Thyroid gland (tissue), 4 donors: Measurements from ENCODE around the gene UNC13D.

Experiments
- POLR2A ChIP-seq, 2 donors: fragments of 450-650 bp; IDR thresholded peaks; one replicate each; pipeline ENCODE4 v1.6.1; 2017; ENCODE audit warnings: antibody characterized with exemption in 2 of 2, mild to moderate bottlenecking in 2 of 2, moderate library complexity in 1 of 2
- TF ChIP-seq, protein P1 (sequence below), 6 experiments: fragments of 200-600 bp in 3 of 6; fragments of 450-650 bp in 3 of 6; sonication (generic) in 3 of 6; IDR thresholded peaks; one replicate each; pipeline ENCODE4 v1.5.1; 2016 to 2019; ENCODE audit warnings: antibody characterized with exemption in 6 of 6, mild to moderate bottlenecking in 2 of 6, inconsistent platforms in 1 of 6, moderate library complexity in 1 of 6

DNA sequence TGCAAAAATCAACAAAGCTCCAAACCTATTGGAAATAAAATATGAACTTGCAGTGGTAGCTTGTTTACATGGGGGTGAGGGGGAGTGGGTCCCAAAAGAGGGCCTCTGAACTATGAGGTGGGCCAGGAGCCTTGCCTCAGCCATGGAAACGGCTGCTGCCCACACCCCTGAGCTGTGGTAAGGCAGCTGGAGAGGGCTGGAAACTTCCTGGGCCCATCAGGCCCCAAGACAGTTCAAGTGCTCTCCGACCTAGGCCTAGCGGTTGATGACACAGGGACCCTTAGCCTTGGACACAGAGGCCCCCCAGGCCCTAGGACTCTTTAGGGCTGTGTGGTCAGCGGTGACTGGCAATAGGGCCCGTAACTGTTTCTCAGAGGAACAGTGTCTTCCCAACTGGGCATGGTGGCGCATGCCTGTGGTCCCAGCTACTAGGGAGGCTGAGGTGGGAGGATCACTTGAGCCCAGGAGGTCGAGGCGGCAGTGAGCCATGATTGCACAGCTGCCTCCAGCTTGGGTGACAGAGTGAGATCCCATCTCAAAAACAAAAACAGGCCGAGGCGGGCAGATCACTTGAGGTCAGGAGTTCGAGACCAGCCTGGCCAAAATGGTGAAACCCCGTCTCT lies 18.3 kb downstream of the UNC13D start:
- TF ChIP-seq, protein P1, sequence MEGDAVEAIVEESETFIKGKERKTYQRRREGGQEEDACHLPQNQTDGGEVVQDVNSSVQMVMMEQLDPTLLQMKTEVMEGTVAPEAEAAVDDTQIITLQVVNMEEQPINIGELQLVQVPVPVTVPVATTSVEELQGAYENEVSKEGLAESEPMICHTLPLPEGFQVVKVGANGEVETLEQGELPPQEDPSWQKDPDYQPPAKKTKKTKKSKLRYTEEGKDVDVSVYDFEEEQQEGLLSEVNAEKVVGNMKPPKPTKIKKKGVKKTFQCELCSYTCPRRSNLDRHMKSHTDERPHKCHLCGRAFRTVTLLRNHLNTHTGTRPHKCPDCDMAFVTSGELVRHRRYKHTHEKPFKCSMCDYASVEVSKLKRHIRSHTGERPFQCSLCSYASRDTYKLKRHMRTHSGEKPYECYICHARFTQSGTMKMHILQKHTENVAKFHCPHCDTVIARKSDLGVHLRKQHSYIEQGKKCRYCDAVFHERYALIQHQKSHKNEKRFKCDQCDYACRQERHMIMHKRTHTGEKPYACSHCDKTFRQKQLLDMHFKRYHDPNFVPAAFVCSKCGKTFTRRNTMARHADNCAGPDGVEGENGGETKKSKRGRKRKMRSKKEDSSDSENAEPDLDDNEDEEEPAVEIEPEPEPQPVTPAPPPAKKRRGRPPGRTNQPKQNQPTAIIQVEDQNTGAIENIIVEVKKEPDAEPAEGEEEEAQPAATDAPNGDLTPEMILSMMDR (IDR thresholded peaks at IDR 0.05): no peak
- TF ChIP-seq POLR2A (IDR thresholded peaks at IDR 0.05): no peak
